Brain pericyte (primary cell): ENCODE data around the gene ZDHHC23.

Experiments
- DNase-seq: peaks from one replicate; pipeline ENCODE4 v3.0.0-alpha.2; 2012; ENCODE audit warnings: low read depth, low spot score

ZDHHC23 gene

GRCh38 chr3:114011059-114011797 lies 63.4 kb downstream of the ZDHHC23 start:
- no peak for DNase-seq
